ENCODE data around the gene ARHGAP29.

GRCh38 chr1:94254073-94254810 lies 16.9 kb upstream of the ARHGAP29 start:
- no peak for TF ChIP-seq CTCF (IDR thresholded peaks at IDR 0.05)
- TF ChIP-seq REST (IDR thresholded peaks at IDR 0.05; ENCODE audit: insufficient read depth in 1 of 2, low read depth in 2 of 2, low read length in 1 of 2): no peak
- no peak for TF ChIP-seq POLR2AphosphoS5 (IDR thresholded peaks at IDR 0.05; ENCODE audit: low read depth, low read length)
- no peak for TF ChIP-seq TCF7L2 (IDR thresholded peaks at IDR 0.05; ENCODE audit: low read depth, low read length)
- no peak for TF ChIP-seq SIN3A (IDR thresholded peaks at IDR 0.05; ENCODE audit: borderline replicate concordance, insufficient read depth, low read depth, low read length)

All from Panc1 (cell line).